ENCODE results near the gene APOO.

DNA sequence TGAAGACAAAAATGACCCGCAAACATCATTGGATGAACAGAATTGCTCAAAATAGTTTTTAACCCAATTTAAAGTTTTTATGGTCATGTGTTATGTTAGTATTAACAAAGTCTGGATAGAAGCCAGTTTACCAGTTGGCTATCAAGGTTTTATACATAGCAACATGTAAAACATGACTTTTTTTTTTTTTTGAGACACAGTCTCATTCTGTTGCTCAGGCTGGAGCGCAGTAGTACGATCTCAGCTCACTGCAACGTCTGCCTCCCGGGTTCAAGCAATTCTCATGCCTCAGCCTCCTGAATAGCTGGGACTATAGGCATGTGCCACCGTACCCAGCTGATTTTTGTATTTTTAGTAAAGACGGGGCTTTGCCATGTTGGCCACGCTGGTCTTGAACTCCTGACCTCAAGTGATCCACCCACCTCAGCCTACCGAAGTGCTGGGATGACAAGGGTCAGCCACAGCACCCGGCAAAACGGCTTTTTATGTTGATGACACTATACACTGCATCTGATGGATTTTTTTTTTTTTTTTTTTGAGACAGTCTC lies 121.4 kb downstream of the APOO start:
- TF ChIP-seq POLR2AphosphoS5 (IDR thresholded peaks at IDR 0.05): peak in 2 of 3 donors; percentile 30 to 59
- TF ChIP-seq, protein P1, sequence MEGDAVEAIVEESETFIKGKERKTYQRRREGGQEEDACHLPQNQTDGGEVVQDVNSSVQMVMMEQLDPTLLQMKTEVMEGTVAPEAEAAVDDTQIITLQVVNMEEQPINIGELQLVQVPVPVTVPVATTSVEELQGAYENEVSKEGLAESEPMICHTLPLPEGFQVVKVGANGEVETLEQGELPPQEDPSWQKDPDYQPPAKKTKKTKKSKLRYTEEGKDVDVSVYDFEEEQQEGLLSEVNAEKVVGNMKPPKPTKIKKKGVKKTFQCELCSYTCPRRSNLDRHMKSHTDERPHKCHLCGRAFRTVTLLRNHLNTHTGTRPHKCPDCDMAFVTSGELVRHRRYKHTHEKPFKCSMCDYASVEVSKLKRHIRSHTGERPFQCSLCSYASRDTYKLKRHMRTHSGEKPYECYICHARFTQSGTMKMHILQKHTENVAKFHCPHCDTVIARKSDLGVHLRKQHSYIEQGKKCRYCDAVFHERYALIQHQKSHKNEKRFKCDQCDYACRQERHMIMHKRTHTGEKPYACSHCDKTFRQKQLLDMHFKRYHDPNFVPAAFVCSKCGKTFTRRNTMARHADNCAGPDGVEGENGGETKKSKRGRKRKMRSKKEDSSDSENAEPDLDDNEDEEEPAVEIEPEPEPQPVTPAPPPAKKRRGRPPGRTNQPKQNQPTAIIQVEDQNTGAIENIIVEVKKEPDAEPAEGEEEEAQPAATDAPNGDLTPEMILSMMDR (IDR thresholded peaks at IDR 0.05 in 8 of 11, conservative IDR thresholded peaks at IDR 0.05 in 3 of 11): no peak

All from spleen (tissue), 7 donors.